B cell (primary cell): ENCODE data around the gene CEP85. TPM values are rescaled to one million over a fixed set of nuclear protein-coding genes. Genes with fewer than 3 reads are reported as not detected.

Experiments
- ATAC-seq: fragments of 200-7000 bp; cut with Tn5 transposase; one replicate; pipeline ENCODE4 v1.10.0; 2021; ENCODE audit warnings: low read depth, mild to moderate bottlenecking, moderate number of reproducible peaks, moderate library complexity
- CTCF ChIA-PET: fragments of 350-600 bp; sonication (Branson Sonifier 250); formaldehyde crosslinking; loops from one replicate; lab custom pipeline; 2021; ENCODE audit warnings: antibody characterized with exemption, inconsistent platforms; lab: Charles Lee
- POLR2A ChIA-PET: fragments of 350-600 bp; sonication (Branson Sonifier 250); formaldehyde crosslinking; loops from one replicate; lab custom pipeline; 2021; ENCODE audit warnings: antibody characterized with exemption; lab: Charles Lee
- DNase-seq: peaks from one replicate; pipeline ENCODE4 v3.0.0; 2013
- H2AFZ ChIP-seq: 2 replicates; pipeline ENCODE4 v1.6.1; 2012; ENCODE audit warnings: mild to moderate bottlenecking, low read depth, low read length; ENCODE audit not compliant: insufficient read depth, poor library complexity, severe bottlenecking
- H3K27ac ChIP-seq, 2 donors: 1 replicate in 1 of 2; 2 replicates in 1 of 2; pipeline ENCODE4 v1.5.1; 2012 to 2013; ENCODE audit warnings: low read length in 2 of 2, mild to moderate bottlenecking in 2 of 2, moderate library complexity in 1 of 2
- H3K27me3 ChIP-seq, 4 experiments: fragments of 200-600 bp in 1 of 4; sonication (generic) in 1 of 4; replicated peaks in 1 of 4; 1 replicate in 2 of 4; 2 replicates in 2 of 4; pipeline versions ENCODE4 v1.6.1 to v1.7.0; 2013 to 2016; ENCODE audit warnings: low read length in 3 of 4, mild to moderate bottlenecking in 2 of 4, mixed read lengths in 1 of 4, moderate library complexity in 1 of 4; ENCODE audit not compliant: insufficient read depth in 4 of 4, control insufficient read depth in 3 of 4; ENCODE audit errors: control extremely low read depth in 1 of 4
- H3K36me3 ChIP-seq, 2 experiments: replicated peaks in 1 of 2; 1 replicate in 1 of 2; 2 replicates in 1 of 2; pipeline versions ENCODE4 v1.6.1 to v1.7.1; 2013; ENCODE audit warnings: low read length in 1 of 2; ENCODE audit not compliant: insufficient read depth in 2 of 2, control insufficient read depth in 1 of 2; ENCODE audit errors: control extremely low read depth in 1 of 2, extremely low read depth in 1 of 2
- H3K4me1 ChIP-seq, 2 donors: fragments of 200-600 bp in 1 of 2; sonication (generic) in 1 of 2; 1 replicate in 1 of 2; 2 replicates in 1 of 2; pipeline versions ENCODE4 v1.5.1 to v1.6.1; 2013 to 2017; ENCODE audit warnings: low read length in 2 of 2; ENCODE audit not compliant: control insufficient read depth in 2 of 2, insufficient read depth in 2 of 2
- H3K4me2 ChIP-seq: replicated peaks from 2 replicates; pipeline ENCODE3; 2012; ENCODE audit warnings: mild to moderate bottlenecking, low read depth, low read length; ENCODE audit not compliant: poor library complexity, severe bottlenecking
- H3K4me3 ChIP-seq, 5 experiments: fragments of 200-600 bp in 1 of 5; sonication (generic) in 1 of 5; 1 replicate in 3 of 5; 2 replicates in 2 of 5; pipeline versions ENCODE4 v1.5.1 to v1.7.0; 2011 to 2016; ENCODE audit warnings: low read length in 4 of 5, mild to moderate bottlenecking in 4 of 5, low read depth in 2 of 5, control low read depth in 1 of 5, moderate library complexity in 1 of 5; ENCODE audit not compliant: insufficient read depth in 1 of 5; ENCODE audit errors: control extremely low read depth in 1 of 5, extremely low read depth in 1 of 5
- H3K79me2 ChIP-seq: fragments of 200-600 bp; sonication (generic); one replicate; pipeline ENCODE4 v1.6.0; 2016; ENCODE audit warnings: low read length; ENCODE audit not compliant: control insufficient read depth, insufficient read depth
- H3K9ac ChIP-seq: fragments of 200-600 bp; sonication (generic); 2 replicates; pipeline ENCODE4 v1.6.1; 2017; ENCODE audit warnings: mild to moderate bottlenecking, low read length, moderate library complexity
- H3K9me3 ChIP-seq, 3 donors: one replicate each; pipeline versions ENCODE4 v1.6.1 to v1.7.1; 2013; ENCODE audit warnings: low read length in 2 of 3; ENCODE audit not compliant: control insufficient read depth in 2 of 3, insufficient read depth in 1 of 3; ENCODE audit errors: control extremely low read depth in 1 of 3
- H4K20me1 ChIP-seq: 2 replicates; pipeline ENCODE4 v1.6.0; 2012; ENCODE audit warnings: mild to moderate bottlenecking, low read length; ENCODE audit not compliant: insufficient read depth, control insufficient read depth, poor library complexity, severe bottlenecking
- H3K27ac Mint-ChIP-seq: one replicate; pipeline ENCODE4 v1.8.0; 2021; ENCODE audit warnings: mixed read lengths
- H3K27me3 Mint-ChIP-seq: one replicate; pipeline ENCODE4 v1.8.0; 2021; ENCODE audit warnings: mixed read lengths
- H3K4me1 Mint-ChIP-seq: one replicate; pipeline ENCODE4 v1.8.0; 2021; ENCODE audit warnings: mixed read lengths
- H3K4me3 Mint-ChIP-seq: one replicate; pipeline ENCODE4 v1.8.0; 2021; ENCODE audit warnings: mixed read lengths
- H3K9me3 Mint-ChIP-seq: one replicate; pipeline ENCODE4 v1.8.0; 2022; ENCODE audit warnings: mixed read lengths; ENCODE audit not compliant: insufficient read depth
- EZH2 ChIP-seq: IDR thresholded peaks from 2 replicates; pipeline ENCODE4 v1.6.1; 2012; ENCODE audit warnings: borderline replicate concordance, low read depth, mild to moderate bottlenecking, moderate library complexity, low read length; ENCODE audit not compliant: insufficient read depth, poor library complexity, severe bottlenecking
- WGBS: methylation state at CpG from one replicate; pipeline ENCODE4 v1.1.5; 2013; ENCODE audit warnings: missing lambda C conversion rate; ENCODE audit not compliant: insufficient coverage; 5-methylcytosine and 5-hydroxymethylcytosine counted together
- intact Hi-C: fragments of 100-400 bp; cut with micrococcal nuclease; formaldehyde crosslinking; loops from one replicate; pipeline ENCODE4 v1.10.0; 2022
- polyA plus RNA-seq: library from polyadenylated mRNA; depleted of rRNA; stranded (reverse); fragments of >200 nt; gene quantifications from 2 replicates; pipeline ENCODE4 v1.2.3, GENCODE V29; 2012
- total RNA-seq, 2 donors: library from RNA; stranded (reverse); fragments of 120-200 nt in 1 of 2; gene quantifications; 1 replicate in 1 of 2; 2 replicates in 1 of 2; pipeline versions ENCODE4 v1.2.3 to v1.2.4, GENCODE V29; 2013 to 2022
- TF ChIP-seq, protein P1 (sequence below): fragments of 200-600 bp; IDR thresholded peaks from one replicate; pipeline ENCODE4 v1.8.0; 2022; ENCODE audit warnings: antibody characterized with exemption, mild to moderate bottlenecking

The CEP85 gene
- total and polyA plus RNA-seq, 2 donors (not counting 1 experiment from before 2014, with no cell fraction given) = 16.2 to 16.3 TPM

DNA sequence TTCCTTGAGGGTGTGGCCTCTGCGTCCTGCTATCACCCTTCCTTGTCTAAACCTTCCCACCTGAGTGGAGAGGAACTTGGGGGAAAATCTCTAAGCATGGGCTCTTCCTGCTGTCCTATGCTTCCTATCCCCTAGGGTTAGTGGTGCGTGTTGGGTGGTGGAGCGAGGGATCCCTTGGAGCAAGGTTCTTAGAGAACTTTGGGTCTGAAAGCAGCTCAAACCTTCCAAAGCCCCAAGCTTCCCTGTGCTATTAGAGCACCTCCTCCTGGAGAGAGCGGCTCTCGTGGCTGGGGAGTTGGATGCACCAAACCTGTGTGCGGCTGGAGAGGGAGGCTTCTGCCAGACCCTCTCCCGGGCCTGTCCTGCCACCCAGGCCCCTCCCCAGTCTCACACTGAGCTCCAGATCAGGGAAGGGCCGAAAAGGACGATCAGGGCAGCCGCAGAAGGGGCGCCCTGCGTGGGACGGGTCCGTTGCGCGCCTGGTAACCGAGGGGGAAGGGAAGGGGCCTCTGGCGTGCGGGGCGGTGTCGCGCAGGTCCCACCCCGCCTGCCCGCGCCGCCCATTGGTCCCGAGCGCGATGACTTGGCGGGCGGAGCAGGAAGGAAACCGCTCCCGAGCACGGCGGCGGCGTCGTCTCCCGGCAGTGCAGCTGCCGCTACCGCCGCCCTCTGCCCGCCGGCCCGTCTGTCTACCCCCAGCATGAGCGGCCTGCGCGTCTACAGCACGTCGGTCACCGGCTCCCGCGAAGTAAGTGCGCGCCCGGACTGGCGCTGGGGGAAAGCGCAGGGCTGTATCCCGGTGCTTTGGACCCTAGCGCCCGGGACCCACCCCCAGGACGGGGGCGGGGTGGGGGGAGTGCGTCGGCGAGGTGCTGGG is 45.7 kb downstream of the CEP85 start, which contains the start of gene SH3BGRL3:
Gene SH3BGRL3 (plus strand): TSS at position 631 of the 877 bp plus-strand sequence. CDS start 70 bp downstream, at position 701.
- Histone ChIP-seq H3K4me3 (peak within 1 kb of the TSS; percentile 75 to 93 (median 90)), H3K4me2 (peak within 1 kb of the TSS; percentile 95), H3K9me3 (no peaks in the 10 kb centered on the region), H3K4me1 (peaks cover 55 to 83% of the 10 kb centered on the region in 2 donors), H2AFZ (peak within 1 kb of the TSS; percentile 76), H3K36me3 (peaks cover 2 to 29% of the 10 kb centered on the region in 2 experiments), H3K79me2 (peaks cover 31% of the 10 kb centered on the region), H4K20me1 (peaks cover 22% of the 10 kb centered on the region), H3K27me3 (no peaks in the 10 kb centered on the region), H3K9ac (peak within 1 kb of the TSS; percentile 80), H3K27ac (peak within 1 kb of the TSS; percentile 73 to 81)
- Mint-ChIP-seq H3K27me3 (no peaks in the 10 kb centered on the region), H3K27ac (peak within 1 kb of the TSS; percentile 91), H3K9me3 (no peaks in the 10 kb centered on the region), H3K4me1 (peaks cover 74% of the 10 kb centered on the region), H3K4me3 (peak within 1 kb of the TSS; percentile 92)
- WGBS = under 1% methylated on average over 53 of the region's 66 CpGs
- POLR2A ChIA-PET = interaction anchor here (0.5 to 21.9 kb wide), 10 partner anchors 10 to 875 kb away, joined by 3 to 1239 read pairs (median 4); partner anchors contain the start of genes CD52 and SLC9A1
- no peak for TF ChIP-seq EZH2
- TF ChIP-seq, protein P1, sequence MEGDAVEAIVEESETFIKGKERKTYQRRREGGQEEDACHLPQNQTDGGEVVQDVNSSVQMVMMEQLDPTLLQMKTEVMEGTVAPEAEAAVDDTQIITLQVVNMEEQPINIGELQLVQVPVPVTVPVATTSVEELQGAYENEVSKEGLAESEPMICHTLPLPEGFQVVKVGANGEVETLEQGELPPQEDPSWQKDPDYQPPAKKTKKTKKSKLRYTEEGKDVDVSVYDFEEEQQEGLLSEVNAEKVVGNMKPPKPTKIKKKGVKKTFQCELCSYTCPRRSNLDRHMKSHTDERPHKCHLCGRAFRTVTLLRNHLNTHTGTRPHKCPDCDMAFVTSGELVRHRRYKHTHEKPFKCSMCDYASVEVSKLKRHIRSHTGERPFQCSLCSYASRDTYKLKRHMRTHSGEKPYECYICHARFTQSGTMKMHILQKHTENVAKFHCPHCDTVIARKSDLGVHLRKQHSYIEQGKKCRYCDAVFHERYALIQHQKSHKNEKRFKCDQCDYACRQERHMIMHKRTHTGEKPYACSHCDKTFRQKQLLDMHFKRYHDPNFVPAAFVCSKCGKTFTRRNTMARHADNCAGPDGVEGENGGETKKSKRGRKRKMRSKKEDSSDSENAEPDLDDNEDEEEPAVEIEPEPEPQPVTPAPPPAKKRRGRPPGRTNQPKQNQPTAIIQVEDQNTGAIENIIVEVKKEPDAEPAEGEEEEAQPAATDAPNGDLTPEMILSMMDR = no peak
- intact Hi-C loops = loop anchor here (1.0 to 10.0 kb wide), 3 partner anchors 10 to 1895 kb away; partner anchors contain the start of gene PTAFR
- ATAC-seq = peak; percentile 68
- CTCF ChIA-PET = interaction anchor here (1.1 to 26.4 kb wide), 10 partner anchors 8 to 136 kb away, joined by 3 to 1400 read pairs (median 4); partner anchors contain the start of genes CD52, CEP85, UBXN11 and ZNF593
- DNase-seq = peak; percentile 87
